ENCODE results near the gene PTPRN2.

DNA sequence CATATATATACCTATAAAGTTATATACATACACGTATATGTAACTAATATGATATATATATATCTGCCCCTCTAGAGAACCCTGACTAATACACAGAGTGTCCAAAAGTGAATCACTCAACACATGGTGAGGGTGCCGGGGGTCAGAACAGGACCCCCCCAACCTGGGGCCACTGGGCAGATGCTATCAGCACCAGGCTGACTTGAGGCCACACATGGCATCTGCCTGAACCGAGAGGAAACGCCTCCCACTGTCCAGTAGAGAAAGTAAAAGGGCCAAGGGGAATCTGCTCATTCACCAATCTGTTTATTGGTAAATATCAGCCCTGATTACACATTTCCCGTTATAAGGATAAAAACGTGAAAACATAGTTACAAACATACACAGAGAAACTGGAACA lies 218.3 kb downstream of the PTPRN2 start:
- TF ChIP-seq, protein P1, sequence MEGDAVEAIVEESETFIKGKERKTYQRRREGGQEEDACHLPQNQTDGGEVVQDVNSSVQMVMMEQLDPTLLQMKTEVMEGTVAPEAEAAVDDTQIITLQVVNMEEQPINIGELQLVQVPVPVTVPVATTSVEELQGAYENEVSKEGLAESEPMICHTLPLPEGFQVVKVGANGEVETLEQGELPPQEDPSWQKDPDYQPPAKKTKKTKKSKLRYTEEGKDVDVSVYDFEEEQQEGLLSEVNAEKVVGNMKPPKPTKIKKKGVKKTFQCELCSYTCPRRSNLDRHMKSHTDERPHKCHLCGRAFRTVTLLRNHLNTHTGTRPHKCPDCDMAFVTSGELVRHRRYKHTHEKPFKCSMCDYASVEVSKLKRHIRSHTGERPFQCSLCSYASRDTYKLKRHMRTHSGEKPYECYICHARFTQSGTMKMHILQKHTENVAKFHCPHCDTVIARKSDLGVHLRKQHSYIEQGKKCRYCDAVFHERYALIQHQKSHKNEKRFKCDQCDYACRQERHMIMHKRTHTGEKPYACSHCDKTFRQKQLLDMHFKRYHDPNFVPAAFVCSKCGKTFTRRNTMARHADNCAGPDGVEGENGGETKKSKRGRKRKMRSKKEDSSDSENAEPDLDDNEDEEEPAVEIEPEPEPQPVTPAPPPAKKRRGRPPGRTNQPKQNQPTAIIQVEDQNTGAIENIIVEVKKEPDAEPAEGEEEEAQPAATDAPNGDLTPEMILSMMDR (IDR thresholded peaks at IDR 0.05 in 2 of 3, conservative IDR thresholded peaks at IDR 0.05 in 1 of 3; ENCODE audit: borderline replicate concordance in 1 of 3, insufficient read depth in 1 of 3, low read depth in 2 of 3, low read length in 2 of 3): no peak
- no peak for TF ChIP-seq FOSL1 (IDR thresholded peaks at IDR 0.05; ENCODE audit: low read depth)
- TF ChIP-seq POLR2AphosphoS5 (IDR thresholded peaks at IDR 0.05; ENCODE audit: low read depth, low read length): no peak
- TF ChIP-seq CEBPB (IDR thresholded peaks at IDR 0.05; ENCODE audit: low read depth): no peak
- TF ChIP-seq, protein P2, sequence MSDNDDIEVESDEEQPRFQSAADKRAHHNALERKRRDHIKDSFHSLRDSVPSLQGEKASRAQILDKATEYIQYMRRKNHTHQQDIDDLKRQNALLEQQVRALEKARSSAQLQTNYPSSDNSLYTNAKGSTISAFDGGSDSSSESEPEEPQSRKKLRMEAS (IDR thresholded peaks at IDR 0.05): no peak
- no peak for TF ChIP-seq RAD21 (IDR thresholded peaks at IDR 0.05; ENCODE audit: low read depth)
- TF ChIP-seq SP1 (IDR thresholded peaks at IDR 0.05; ENCODE audit: low read depth): no peak
- no peak for TF ChIP-seq YY1 (IDR thresholded peaks at IDR 0.05; ENCODE audit: extremely low read depth, insufficient replicate concordance, low read depth, low read length)
- no peak for TF ChIP-seq POLR2A (IDR thresholded peaks at IDR 0.05; ENCODE audit: borderline replicate concordance, extremely low read depth, insufficient read depth, insufficient read length)
